Body of pancreas (tissue), 4 donors: Measurements from ENCODE around the gene ELL2. TPM values are rescaled to one million over a fixed set of nuclear protein-coding genes. Genes with fewer than 3 reads are reported as not detected.
"Not testable (repeated sequence)": the region's sequence is repeated elsewhere in the genome, so short reads cannot be mapped to it uniquely, and the experiment has no call there.

ENCODE experiments used
- ATAC-seq: fragments of 150-250 bp; one replicate; pipeline ENCODE4 v1.9.1; 2016
- DNase-seq, 4 donors: peaks; one replicate each; pipeline ENCODE4 v3.0.0-alpha.2; 2019
- H3K27ac ChIP-seq, 4 donors: fragments of 200-600 bp; sonication (generic); 1 replicate in 3 of 4; 2 replicates in 1 of 4; pipeline versions ENCODE4 v1.5.1 to v1.6.1; 2016 to 2019; ENCODE audit warnings: mild to moderate bottlenecking in 1 of 4, mixed read lengths in 1 of 4, moderate library complexity in 1 of 4
- H3K27me3 ChIP-seq, 2 donors: fragments of 200-600 bp; sonication (generic); one replicate each; pipeline ENCODE4 v1.6.0; 2016; ENCODE audit warnings: mild to moderate bottlenecking in 1 of 2
- H3K36me3 ChIP-seq, 2 donors: fragments of 200-600 bp; sonication (generic); replicated peaks in 1 of 2; 2 replicates each; pipeline ENCODE4 v1.5.1; 2016; ENCODE audit warnings: low read depth in 2 of 2; ENCODE audit not compliant: insufficient read depth in 1 of 2
- H3K4me1 ChIP-seq: fragments of 200-600 bp; sonication (generic); one replicate; pipeline ENCODE4 v1.6.0; 2016
- H3K4me3 ChIP-seq, 2 donors: fragments of 200-600 bp; sonication (generic); 1 replicate in 1 of 2; 2 replicates in 1 of 2; pipeline ENCODE4 v1.5.1; 2016 to 2019
- H3K9me3 ChIP-seq, 3 donors: fragments of 200-600 bp; sonication (generic); 1 replicate in 2 of 3; 2 replicates in 1 of 3; pipeline ENCODE4 v1.5.1; 2016
- CTCF ChIP-seq, 7 experiments: fragments of 450-650 bp in 4 of 7; fragments of 200-600 bp in 3 of 7; sonication (generic) in 3 of 7; IDR thresholded peaks; one replicate each; pipeline ENCODE4 v1.5.1; 2016 to 2019; ENCODE audit warnings: antibody characterized with exemption in 7 of 7
- POLR2A ChIP-seq, 3 donors: fragments of 450-650 bp; IDR thresholded peaks; one replicate each; pipeline ENCODE4 v1.6.1; 2016; ENCODE audit warnings: antibody characterized with exemption in 3 of 3, mild to moderate bottlenecking in 2 of 3
- WGBS, 2 donors: methylation state at CpG; one replicate each; pipeline ENCODE4 v1.1.5; 2017; 5-methylcytosine and 5-hydroxymethylcytosine counted together
- intact Hi-C: fragments of 100-400 bp; cut with DNase I; formaldehyde crosslinking; loops from one replicate; pipeline ENCODE4 v1.15.1; 2023
- total RNA-seq, 2 donors: library from RNA; depleted of rRNA; stranded (reverse); fragments of >200 nt; gene quantifications; one replicate each; pipeline ENCODE4 v1.1.0, GENCODE V29; 2016

ELL2 gene
- total RNA-seq, 2 donors from 2014 or later, result 100 to 104 TPM

GRCh38 chr5:95909738-95910137 is 51.9 kb downstream of the ELL2 start:
- Histone ChIP-seq H3K9me3 (no peaks in the 10 kb centered on the region), H3K4me1 (peaks cover 50% of the 10 kb centered on the region), H3K27ac (no peak overlapping the region), H3K4me3 (no peak overlapping the region), H3K27me3 (no peaks in the 10 kb centered on the region), H3K36me3 (peaks cover 0 to 7% of the 10 kb centered on the region in 2 donors)
- intact Hi-C loops, result no loop called here
- no peak for TF ChIP-seq CTCF (IDR thresholded peaks at IDR 0.05)
- no peak for TF ChIP-seq POLR2A (IDR thresholded peaks at IDR 0.05)
- no peak for ATAC-seq
- 88 to 91% methylated on average over 1 of the region's 1 CpG for WGBS, 2 donors
- DNase-seq, result no peak

GRCh38 chr5:95908799-95909198 is 52.9 kb downstream of the ELL2 start:
- Histone ChIP-seq H3K4me3 (no peak overlapping the region), H3K9me3 (no peaks in the 10 kb centered on the region), H3K36me3 (peaks cover 0 to 7% of the 10 kb centered on the region in 2 donors), H3K4me1 (peaks cover 46% of the 10 kb centered on the region), H3K27ac (no peak overlapping the region), H3K27me3 (no peaks in the 10 kb centered on the region)
- intact Hi-C loops, result no loop called here
- DNase-seq (no peak), ATAC-seq (no peak)
- no peak for TF ChIP-seq CTCF (IDR thresholded peaks at IDR 0.05)
- TF ChIP-seq POLR2A (IDR thresholded peaks at IDR 0.05), result no peak

- ATAC-seq, result no peak
- Histone ChIP-seq H3K27ac (no peak overlapping the region), H3K27me3 (no peaks in the 10 kb centered on the region), H3K36me3 (peaks cover 0 to 7% of the 10 kb centered on the region in 2 donors), H3K9me3 (no peaks in the 10 kb centered on the region), H3K4me1 (peaks cover 46% of the 10 kb centered on the region), H3K4me3 (no peak overlapping the region)
- intact Hi-C loops, result no loop called here
- DNase-seq, result no peak
- WGBS, 2 donors, result 88 to 92% methylated on average over 5 of the region's 5 CpGs
- no peak for TF ChIP-seq POLR2A (IDR thresholded peaks at IDR 0.05)
- TF ChIP-seq CTCF (IDR thresholded peaks at IDR 0.05), result no peak
Measured at GRCh38 chr5:95907740-95908706, 53.6 kb downstream of the ELL2 start.

- WGBS, 2 donors, result 52 to 54% methylated on average over 5 of the region's 5 CpGs
- peaks cover 0 to 7% of the 10 kb centered on the region in 2 donors for H3K36me3 ChIP-seq
- H3K9me3 ChIP-seq, result no peaks in the 10 kb centered on the region
- TF ChIP-seq CTCF (IDR thresholded peaks at IDR 0.05), result no peak
- H3K27ac ChIP-seq, result no peak overlapping the region
- H3K27me3 ChIP-seq, result no peaks in the 10 kb centered on the region
- DNase-seq, result no peak
- peaks cover 54% of the 10 kb centered on the region for H3K4me1 ChIP-seq
- H3K4me3 ChIP-seq, result no peak overlapping the region
- intact Hi-C loops, result no loop called here
- no peak for ATAC-seq
Measured at GRCh38 chr5:95907067-95907705, 54.5 kb downstream of the ELL2 start.

- intact Hi-C loops, H3K27me3 ChIP-seq, H3K27ac ChIP-seq, H3K9me3 ChIP-seq, DNase-seq, H3K36me3 ChIP-seq, ATAC-seq, H3K4me3 ChIP-seq: not testable (repeated sequence)
- WGBS, 2 donors, result 39 to 54% methylated on average over 3 of the region's 3 CpGs
- H3K4me1 ChIP-seq, result peaks cover 61% of the 10 kb centered on the region
Measured at GRCh38 chr5:95906398-95906797, 55.3 kb downstream of the ELL2 start.
